Stimulated activated CD4-positive, alpha-beta T cell treated with anti-CD3 and anti-CD28 coated beads, Interleukin-1b, Interleukin-23, amount 100 ng/mL, for 4 hours (primary cell): ENCODE data around the gene RNU5B-1.

Source experiments
- DNase-seq, 2 donors: peaks; one replicate each; pipeline ENCODE4 v3.0.0-alpha.2; 2020; ENCODE audit warnings: low read depth in 2 of 2

Gene RNU5B-1

GRCh38 chr15:65328506-65329287, 24.2 kb downstream of the RNU5B-1 start:
- DNase-seq, result no peak

GRCh38 chr15:65329288-65329983, 25.0 kb downstream of the RNU5B-1 start:
- no peak for DNase-seq

GRCh38 chr15:65329984-65330735, 25.7 kb downstream of the RNU5B-1 start:
- no peak for DNase-seq

GRCh38 chr15:65330934-65331645, 26.6 kb downstream of the RNU5B-1 start:
- no peak for DNase-seq

- no peak for DNase-seq
These were observed 27.3 kb downstream of the RNU5B-1 start for GRCh38 chr15:65331811-65332210.

GRCh38 chr15:65332391-65333147, 28.1 kb downstream of the RNU5B-1 start:
- DNase-seq, result no peak

- DNase-seq, result no peak
These were observed 28.8 kb downstream of the RNU5B-1 start for GRCh38 chr15:65333148-65333820.

GRCh38 chr15:65333856-65334255, 29.4 kb downstream of the RNU5B-1 start:
- no peak for DNase-seq

- DNase-seq, result no peak
These were observed 30.2 kb downstream of the RNU5B-1 start for GRCh38 chr15:65334586-65335231.

GRCh38 chr15:65335278-65336055, 31.0 kb downstream of the RNU5B-1 start:
- DNase-seq, result no peak

GRCh38 chr15:65336493-65337435, 32.3 kb downstream of the RNU5B-1 start:
- DNase-seq, result no peak

GRCh38 chr15:65337436-65338070, 33.1 kb downstream of the RNU5B-1 start:
- DNase-seq, result no peak

- DNase-seq, result no peak
These were observed 33.9 kb downstream of the RNU5B-1 start for GRCh38 chr15:65338366-65338765.

- no peak for DNase-seq
These were observed 34.3 kb downstream of the RNU5B-1 start for GRCh38 chr15:65338823-65339222.

GRCh38 chr15:65339416-65339815, 34.9 kb downstream of the RNU5B-1 start:
- no peak for DNase-seq

- no peak for DNase-seq
These were observed 35.4 kb downstream of the RNU5B-1 start for GRCh38 chr15:65339920-65340319.

- DNase-seq, result no peak
These were observed 38.0 kb downstream of the RNU5B-1 start for GRCh38 chr15:65342493-65342892.
